Chondrocyte (in vitro differentiated cells): ENCODE measurements around the gene CDKN1C. TPM values are rescaled to one million over a fixed set of nuclear protein-coding genes. Genes with fewer than 3 reads are reported as not detected.

ENCODE experiments used
- DNase-seq: peaks from one replicate; pipeline ENCODE4 v3.0.0; 2021; ENCODE audit warnings: mixed read lengths, low spot score
- H3K27ac Mint-ChIP-seq: one replicate; pipeline ENCODE4 v1.8.0; 2021; ENCODE audit warnings: mild to moderate bottlenecking, moderate library complexity, mixed read lengths; ENCODE audit not compliant: unreplicated experiment
- H3K27me3 Mint-ChIP-seq: 2 replicates; pipeline ENCODE4 v1.8.0; 2021; ENCODE audit warnings: low read depth, mixed read lengths
- H3K36me3 Mint-ChIP-seq: 2 replicates; pipeline ENCODE4 v1.8.0; 2021; ENCODE audit warnings: low read depth, mixed read lengths
- H3K4me1 Mint-ChIP-seq: 2 replicates; pipeline ENCODE4 v1.8.0; 2021; ENCODE audit warnings: low read depth, mild to moderate bottlenecking, mixed read lengths
- H3K4me3 Mint-ChIP-seq: one replicate; pipeline ENCODE4 v1.8.0; 2021; ENCODE audit warnings: mild to moderate bottlenecking, moderate library complexity, mixed read lengths; ENCODE audit not compliant: unreplicated experiment
- H3K9me3 Mint-ChIP-seq: 2 replicates; pipeline ENCODE4 v1.8.0; 2021; ENCODE audit warnings: low read depth, mixed read lengths
- total RNA-seq: library from RNA; stranded (reverse); gene quantifications from 3 replicates; pipeline ENCODE4 v1.2.1, GENCODE V29; 2021
- TF ChIP-seq, protein P1 (sequence below): fragments of 200-600 bp; sonication (generic); IDR thresholded peaks from 2 replicates; pipeline ENCODE4 v1.5.0; 2021; ENCODE audit warnings: antibody characterized with exemption, mild to moderate bottlenecking, moderate library complexity

The CDKN1C gene
- total RNA-seq, 1 donor from 2014 or later = 14.6 TPM

DNA sequence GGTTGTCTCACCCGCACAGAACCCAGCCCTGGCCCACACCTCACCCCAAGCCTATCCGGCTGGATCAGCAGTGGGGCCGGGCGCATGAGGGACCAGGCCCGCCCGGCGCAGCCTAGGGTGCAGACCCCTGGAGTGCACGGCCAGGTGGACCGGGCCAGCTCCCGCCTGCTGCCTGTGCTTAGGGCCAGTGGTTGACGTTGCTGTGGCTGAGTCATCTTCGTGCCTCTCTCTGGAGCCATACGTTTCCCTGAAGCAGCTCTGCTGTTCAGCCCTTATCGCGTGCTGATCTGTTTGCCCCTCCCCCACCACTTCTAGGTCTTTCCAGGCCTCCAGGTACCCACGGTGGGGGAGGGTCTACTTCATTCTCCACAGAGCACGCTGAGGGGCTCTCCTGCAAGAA, 39.5 kb downstream of the CDKN1C start:
- H3K27ac Mint-ChIP-seq = no peak overlapping the region
- TF ChIP-seq, protein P1, sequence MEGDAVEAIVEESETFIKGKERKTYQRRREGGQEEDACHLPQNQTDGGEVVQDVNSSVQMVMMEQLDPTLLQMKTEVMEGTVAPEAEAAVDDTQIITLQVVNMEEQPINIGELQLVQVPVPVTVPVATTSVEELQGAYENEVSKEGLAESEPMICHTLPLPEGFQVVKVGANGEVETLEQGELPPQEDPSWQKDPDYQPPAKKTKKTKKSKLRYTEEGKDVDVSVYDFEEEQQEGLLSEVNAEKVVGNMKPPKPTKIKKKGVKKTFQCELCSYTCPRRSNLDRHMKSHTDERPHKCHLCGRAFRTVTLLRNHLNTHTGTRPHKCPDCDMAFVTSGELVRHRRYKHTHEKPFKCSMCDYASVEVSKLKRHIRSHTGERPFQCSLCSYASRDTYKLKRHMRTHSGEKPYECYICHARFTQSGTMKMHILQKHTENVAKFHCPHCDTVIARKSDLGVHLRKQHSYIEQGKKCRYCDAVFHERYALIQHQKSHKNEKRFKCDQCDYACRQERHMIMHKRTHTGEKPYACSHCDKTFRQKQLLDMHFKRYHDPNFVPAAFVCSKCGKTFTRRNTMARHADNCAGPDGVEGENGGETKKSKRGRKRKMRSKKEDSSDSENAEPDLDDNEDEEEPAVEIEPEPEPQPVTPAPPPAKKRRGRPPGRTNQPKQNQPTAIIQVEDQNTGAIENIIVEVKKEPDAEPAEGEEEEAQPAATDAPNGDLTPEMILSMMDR = no peak
- no peaks in the 10 kb centered on the region for H3K4me1 Mint-ChIP-seq
- DNase-seq = no peak
- H3K36me3 Mint-ChIP-seq = no peaks in the 10 kb centered on the region
- no peak overlapping the region for H3K4me3 Mint-ChIP-seq
- H3K9me3 Mint-ChIP-seq = no peaks in the 10 kb centered on the region
- H3K27me3 Mint-ChIP-seq = peaks cover 4% of the 10 kb centered on the region

DNA sequence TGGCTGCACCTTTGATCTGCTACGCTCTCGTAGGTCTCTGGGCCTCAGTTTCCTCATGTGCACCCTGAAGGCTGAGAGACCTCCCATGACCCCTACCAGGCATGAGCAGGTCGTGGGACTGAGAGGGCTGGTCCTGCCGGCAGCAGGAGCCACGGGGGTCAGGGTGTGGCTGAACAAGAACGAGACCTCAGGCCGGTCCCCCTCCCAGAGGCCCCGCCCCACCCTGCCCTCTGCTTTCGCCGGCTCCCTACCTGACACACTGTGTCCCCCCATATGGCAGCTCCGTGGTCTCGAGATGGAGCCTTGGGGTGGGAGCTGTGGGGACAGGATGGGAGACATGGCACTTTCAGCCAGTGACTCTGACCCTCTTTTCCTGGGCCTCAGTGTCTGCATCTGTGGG, 40.6 kb downstream of the CDKN1C start:
- Mint-ChIP-seq H3K9me3 (no peaks in the 10 kb centered on the region), H3K4me1 (no peaks in the 10 kb centered on the region), H3K4me3 (no peak overlapping the region), H3K27ac (no peak overlapping the region), H3K36me3 (no peaks in the 10 kb centered on the region), H3K27me3 (peaks cover 6% of the 10 kb centered on the region)
- TF ChIP-seq, protein P1 = no peak
- no peak for DNase-seq

DNA sequence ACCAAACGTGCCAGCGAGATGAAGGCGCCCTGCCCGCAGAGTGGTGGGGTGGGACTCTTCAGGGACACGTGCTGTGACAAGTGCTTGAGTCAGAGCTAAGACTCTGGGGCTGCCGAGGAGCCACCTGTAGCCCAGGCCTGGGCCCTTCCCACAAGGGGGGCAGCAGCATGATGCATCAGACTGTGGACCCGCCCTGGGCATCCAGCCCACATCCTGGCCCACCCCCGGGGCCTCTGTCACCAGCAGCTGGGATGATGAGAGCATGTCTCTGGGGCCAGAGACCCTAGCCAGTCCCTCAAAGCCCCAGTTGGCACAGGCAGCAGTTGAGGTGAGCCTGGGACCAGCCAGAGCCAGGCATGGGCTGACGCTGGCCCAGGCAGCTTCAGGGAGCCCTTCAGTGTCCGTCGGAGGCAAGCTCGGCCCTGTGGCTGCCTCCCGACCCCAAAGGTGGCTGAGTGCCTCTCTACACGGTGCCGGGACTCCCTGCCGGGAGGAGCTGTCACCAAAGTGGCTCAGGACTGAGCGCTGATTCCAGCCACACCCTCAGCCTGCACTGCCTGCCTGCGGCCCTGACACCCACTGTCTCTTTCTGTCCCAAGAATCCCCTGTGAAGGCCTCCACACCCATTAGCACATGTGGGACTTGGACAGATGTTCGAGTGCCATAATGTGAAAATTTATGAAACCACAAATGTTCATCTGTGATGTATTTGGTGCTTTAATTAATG, 41.3 kb downstream of the CDKN1C start:
- no peak for DNase-seq

DNA sequence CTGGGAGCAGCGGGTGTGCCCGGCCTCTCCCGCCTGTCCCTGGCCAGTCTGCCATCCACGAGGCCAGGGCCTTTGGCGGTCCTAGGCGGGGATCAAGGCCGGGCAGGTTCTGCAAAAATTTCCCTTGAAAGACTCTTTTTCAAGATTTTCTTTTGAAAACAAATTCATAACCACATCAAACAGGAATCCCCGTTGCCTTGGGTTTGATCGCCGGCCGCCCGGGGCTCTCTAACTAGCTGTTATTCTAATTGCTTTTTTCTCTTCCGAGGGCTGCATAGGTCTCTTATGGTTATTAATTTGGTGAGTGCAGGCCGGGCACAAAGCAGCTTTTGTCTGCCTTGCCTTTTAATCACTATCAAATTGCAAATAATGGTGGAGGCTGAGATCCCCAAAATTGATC, 42.0 kb downstream of the CDKN1C start:
- Mint-ChIP-seq H3K36me3 (no peaks in the 10 kb centered on the region), H3K4me3 (no peak overlapping the region), H3K4me1 (no peaks in the 10 kb centered on the region), H3K27ac (no peak overlapping the region), H3K27me3 (peaks cover 7% of the 10 kb centered on the region), H3K9me3 (no peaks in the 10 kb centered on the region)
- TF ChIP-seq, protein P1 = no peak
- DNase-seq = no peak

More for the DNA sequence above, 41.3 kb downstream of the CDKN1C start:
- Mint-ChIP-seq H3K9me3 (no peaks in the 10 kb centered on the region), H3K4me1 (no peaks in the 10 kb centered on the region), H3K27ac (no peak overlapping the region), H3K4me3 (no peak overlapping the region), H3K27me3 (peaks cover 9% of the 10 kb centered on the region), H3K36me3 (no peaks in the 10 kb centered on the region)
- TF ChIP-seq, protein P1 = no peak

DNA sequence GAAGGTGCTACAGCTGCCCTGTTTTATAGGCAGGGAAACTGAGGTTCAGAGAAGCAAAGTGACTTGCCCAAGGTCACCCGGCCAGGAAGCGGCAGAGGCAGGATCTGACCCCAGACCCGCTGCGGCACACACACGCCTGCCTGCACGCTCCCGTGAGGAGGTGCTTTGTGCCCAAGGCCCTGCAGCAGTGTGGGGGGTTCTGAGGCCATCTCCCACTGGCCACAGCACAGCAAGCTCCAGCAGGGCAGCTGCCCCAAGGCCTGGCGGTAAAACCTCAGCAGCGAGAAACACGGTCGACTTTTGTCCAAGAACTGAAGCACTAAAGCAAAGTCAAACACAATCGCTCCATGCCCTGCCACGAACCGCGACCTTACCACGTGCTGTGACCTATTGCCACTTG, 42.7 kb downstream of the CDKN1C start:
- TF ChIP-seq, protein P1 = no peak

More for the DNA sequence above, 42.7 kb downstream of the CDKN1C start:
- no peak for DNase-seq
- Mint-ChIP-seq H3K27me3 (peaks cover 10% of the 10 kb centered on the region), H3K36me3 (no peaks in the 10 kb centered on the region), H3K4me1 (no peaks in the 10 kb centered on the region), H3K27ac (no peak overlapping the region), H3K9me3 (no peaks in the 10 kb centered on the region), H3K4me3 (no peak overlapping the region)
